H1 (cell line): ENCODE data around the gene THRB. TPM values are rescaled to one million over a fixed set of nuclear protein-coding genes. Genes with fewer than 3 reads are reported as not detected.

Experiments
- CHD2 ChIP-seq: IDR thresholded peaks from 2 replicates; pipeline ENCODE4 v1.6.1; 2012; ENCODE audit warnings: low read length, improper control_type of control experiment
- RBBP5 ChIP-seq: IDR thresholded peaks from 2 replicates; pipeline ENCODE4 v1.7.1; 2012; ENCODE audit warnings: low read depth, mild to moderate bottlenecking, inconsistent platforms, low read length, moderate library complexity, borderline replicate concordance
- YY1 ChIP-seq: IDR thresholded peaks from 2 replicates; pipeline ENCODE4 v1.6.1; 2011; ENCODE audit warnings: low read depth, mild to moderate bottlenecking, low read length
- polyA plus RNA-seq, 7 experiments: library from polyadenylated mRNA; depleted of rRNA in 3 of 7; stranded (reverse) in 5 of 7; unstranded in 2 of 7; fragments of >200 nt in 5 of 7; fragments of 200-250 nt in 2 of 7; gene quantifications; 1 replicate in 5 of 7; 2 replicates in 1 of 7; 4 replicates in 1 of 7; pipeline versions ENCODE4 v1.2.1 to v1.2.3, GENCODE V29; 2011 to 2013; ENCODE audit warnings: missing spikeins in 2 of 7, mixed read lengths in 2 of 7
- total RNA-seq: library from RNA; stranded (reverse); fragmentation: NEBNext Ultra II Directional; extraction: Animal tissue kit (Norgen Biotek cat#: 25700); gene quantifications from 2 replicates; pipeline ENCODE4 v1.2.1, GENCODE V29; 2021
- TF ChIP-seq, protein P1 (sequence below): fragments of 300-600 bp; sonication (generic); IDR thresholded peaks from 2 replicates; pipeline ENCODE4 v1.7.1; 2012; ENCODE audit warnings: low read length, moderate library complexity, mild to moderate bottlenecking, inconsistent platforms; ENCODE audit not compliant: insufficient replicate concordance

Gene THRB
- total and polyA plus RNA-seq, 2 of the 8 experiments (the other 6 are each of a cell fraction or from before 2014, with no cell fraction given), result 0.98 to 3.9 TPM

DNA sequence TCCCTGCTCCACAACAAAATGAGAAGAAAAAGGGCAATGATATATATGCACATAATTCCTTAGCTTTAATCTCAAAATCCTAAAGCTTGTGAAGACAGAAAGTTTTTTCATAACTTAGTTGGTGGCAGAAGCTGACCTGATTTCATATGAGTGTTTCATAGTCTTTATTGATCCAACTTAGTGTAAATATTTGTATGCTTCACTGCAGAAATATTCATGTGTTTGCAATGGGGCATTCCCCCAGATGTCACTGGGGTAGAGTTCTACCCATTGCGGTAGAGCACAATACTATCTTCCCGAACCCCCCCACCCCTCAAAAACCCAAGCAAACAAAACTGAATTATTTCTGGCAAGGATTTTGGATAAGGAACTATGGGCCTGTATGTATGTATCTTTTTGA, 221.2 kb downstream of the THRB start (continued):
- TF ChIP-seq, protein P1, sequence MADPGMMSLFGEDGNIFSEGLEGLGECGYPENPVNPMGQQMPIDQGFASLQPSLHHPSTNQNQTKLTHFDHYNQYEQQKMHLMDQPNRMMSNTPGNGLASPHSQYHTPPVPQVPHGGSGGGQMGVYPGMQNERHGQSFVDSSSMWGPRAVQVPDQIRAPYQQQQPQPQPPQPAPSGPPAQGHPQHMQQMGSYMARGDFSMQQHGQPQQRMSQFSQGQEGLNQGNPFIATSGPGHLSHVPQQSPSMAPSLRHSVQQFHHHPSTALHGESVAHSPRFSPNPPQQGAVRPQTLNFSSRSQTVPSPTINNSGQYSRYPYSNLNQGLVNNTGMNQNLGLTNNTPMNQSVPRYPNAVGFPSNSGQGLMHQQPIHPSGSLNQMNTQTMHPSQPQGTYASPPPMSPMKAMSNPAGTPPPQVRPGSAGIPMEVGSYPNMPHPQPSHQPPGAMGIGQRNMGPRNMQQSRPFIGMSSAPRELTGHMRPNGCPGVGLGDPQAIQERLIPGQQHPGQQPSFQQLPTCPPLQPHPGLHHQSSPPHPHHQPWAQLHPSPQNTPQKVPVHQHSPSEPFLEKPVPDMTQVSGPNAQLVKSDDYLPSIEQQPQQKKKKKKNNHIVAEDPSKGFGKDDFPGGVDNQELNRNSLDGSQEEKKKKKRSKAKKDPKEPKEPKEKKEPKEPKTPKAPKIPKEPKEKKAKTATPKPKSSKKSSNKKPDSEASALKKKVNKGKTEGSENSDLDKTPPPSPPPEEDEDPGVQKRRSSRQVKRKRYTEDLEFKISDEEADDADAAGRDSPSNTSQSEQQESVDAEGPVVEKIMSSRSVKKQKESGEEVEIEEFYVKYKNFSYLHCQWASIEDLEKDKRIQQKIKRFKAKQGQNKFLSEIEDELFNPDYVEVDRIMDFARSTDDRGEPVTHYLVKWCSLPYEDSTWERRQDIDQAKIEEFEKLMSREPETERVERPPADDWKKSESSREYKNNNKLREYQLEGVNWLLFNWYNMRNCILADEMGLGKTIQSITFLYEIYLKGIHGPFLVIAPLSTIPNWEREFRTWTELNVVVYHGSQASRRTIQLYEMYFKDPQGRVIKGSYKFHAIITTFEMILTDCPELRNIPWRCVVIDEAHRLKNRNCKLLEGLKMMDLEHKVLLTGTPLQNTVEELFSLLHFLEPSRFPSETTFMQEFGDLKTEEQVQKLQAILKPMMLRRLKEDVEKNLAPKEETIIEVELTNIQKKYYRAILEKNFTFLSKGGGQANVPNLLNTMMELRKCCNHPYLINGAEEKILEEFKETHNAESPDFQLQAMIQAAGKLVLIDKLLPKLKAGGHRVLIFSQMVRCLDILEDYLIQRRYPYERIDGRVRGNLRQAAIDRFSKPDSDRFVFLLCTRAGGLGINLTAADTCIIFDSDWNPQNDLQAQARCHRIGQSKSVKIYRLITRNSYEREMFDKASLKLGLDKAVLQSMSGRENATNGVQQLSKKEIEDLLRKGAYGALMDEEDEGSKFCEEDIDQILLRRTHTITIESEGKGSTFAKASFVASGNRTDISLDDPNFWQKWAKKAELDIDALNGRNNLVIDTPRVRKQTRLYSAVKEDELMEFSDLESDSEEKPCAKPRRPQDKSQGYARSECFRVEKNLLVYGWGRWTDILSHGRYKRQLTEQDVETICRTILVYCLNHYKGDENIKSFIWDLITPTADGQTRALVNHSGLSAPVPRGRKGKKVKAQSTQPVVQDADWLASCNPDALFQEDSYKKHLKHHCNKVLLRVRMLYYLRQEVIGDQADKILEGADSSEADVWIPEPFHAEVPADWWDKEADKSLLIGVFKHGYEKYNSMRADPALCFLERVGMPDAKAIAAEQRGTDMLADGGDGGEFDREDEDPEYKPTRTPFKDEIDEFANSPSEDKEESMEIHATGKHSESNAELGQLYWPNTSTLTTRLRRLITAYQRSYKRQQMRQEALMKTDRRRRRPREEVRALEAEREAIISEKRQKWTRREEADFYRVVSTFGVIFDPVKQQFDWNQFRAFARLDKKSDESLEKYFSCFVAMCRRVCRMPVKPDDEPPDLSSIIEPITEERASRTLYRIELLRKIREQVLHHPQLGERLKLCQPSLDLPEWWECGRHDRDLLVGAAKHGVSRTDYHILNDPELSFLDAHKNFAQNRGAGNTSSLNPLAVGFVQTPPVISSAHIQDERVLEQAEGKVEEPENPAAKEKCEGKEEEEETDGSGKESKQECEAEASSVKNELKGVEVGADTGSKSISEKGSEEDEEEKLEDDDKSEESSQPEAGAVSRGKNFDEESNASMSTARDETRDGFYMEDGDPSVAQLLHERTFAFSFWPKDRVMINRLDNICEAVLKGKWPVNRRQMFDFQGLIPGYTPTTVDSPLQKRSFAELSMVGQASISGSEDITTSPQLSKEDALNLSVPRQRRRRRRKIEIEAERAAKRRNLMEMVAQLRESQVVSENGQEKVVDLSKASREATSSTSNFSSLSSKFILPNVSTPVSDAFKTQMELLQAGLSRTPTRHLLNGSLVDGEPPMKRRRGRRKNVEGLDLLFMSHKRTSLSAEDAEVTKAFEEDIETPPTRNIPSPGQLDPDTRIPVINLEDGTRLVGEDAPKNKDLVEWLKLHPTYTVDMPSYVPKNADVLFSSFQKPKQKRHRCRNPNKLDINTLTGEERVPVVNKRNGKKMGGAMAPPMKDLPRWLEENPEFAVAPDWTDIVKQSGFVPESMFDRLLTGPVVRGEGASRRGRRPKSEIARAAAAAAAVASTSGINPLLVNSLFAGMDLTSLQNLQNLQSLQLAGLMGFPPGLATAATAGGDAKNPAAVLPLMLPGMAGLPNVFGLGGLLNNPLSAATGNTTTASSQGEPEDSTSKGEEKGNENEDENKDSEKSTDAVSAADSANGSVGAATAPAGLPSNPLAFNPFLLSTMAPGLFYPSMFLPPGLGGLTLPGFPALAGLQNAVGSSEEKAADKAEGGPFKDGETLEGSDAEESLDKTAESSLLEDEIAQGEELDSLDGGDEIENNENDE, result no peak
- TF ChIP-seq YY1 (no peak), CHD2 (no peak), RBBP5 (no peak)
